SK-N-SH (cell line): ENCODE measurements around the gene ANXA11.
A peak's percentile ranks its signal among the peaks of the same experiment; 100 is the strongest.

Experiments
- CHD2 ChIP-seq: fragments of 150-350 bp; IDR thresholded peaks from 2 replicates; pipeline ENCODE4 v1.6.1; 2018; ENCODE audit warnings: low read length; ENCODE audit not compliant: partially characterized antibody
- CTCF ChIP-seq: fragments of 200-600 bp; sonication (generic); IDR thresholded peaks from 2 replicates; pipeline ENCODE4 v1.6.1; 2017; ENCODE audit warnings: antibody characterized with exemption, mild to moderate bottlenecking, moderate library complexity
- EP300 ChIP-seq, 2 experiments: IDR thresholded peaks; 2 replicates each; pipeline versions ENCODE4 v1.4.0 to v1.6.1; 2012; ENCODE audit warnings: borderline replicate concordance in 1 of 2, low read depth in 1 of 2, low read length in 1 of 2
- IRF3 ChIP-seq: fragments of 150-350 bp; IDR thresholded peaks from 2 replicates; pipeline ENCODE4 v1.6.1; 2016; ENCODE audit warnings: mild to moderate bottlenecking, low read depth, low read length
- MAX ChIP-seq: IDR thresholded peaks from 2 replicates; pipeline ENCODE4 v1.4.0; 2012; ENCODE audit warnings: low read depth
- MXI1 ChIP-seq: IDR thresholded peaks from 2 replicates; pipeline ENCODE4 v1.6.1; 2012; ENCODE audit warnings: mild to moderate bottlenecking, low read depth, low read length, improper control_type of control experiment
- NRF1 ChIP-seq: IDR thresholded peaks from 2 replicates; pipeline ENCODE4 v1.6.1; 2012; ENCODE audit warnings: low read depth, mild to moderate bottlenecking, low read length
- POLR2AphosphoS5 ChIP-seq: IDR thresholded peaks from 2 replicates; pipeline ENCODE4 v1.6.1; 2012; ENCODE audit warnings: low read depth, low read length
- TAF1 ChIP-seq: IDR thresholded peaks from 2 replicates; pipeline ENCODE4 v1.6.1; 2012; ENCODE audit warnings: low read depth, mild to moderate bottlenecking, low read length, moderate library complexity, borderline replicate concordance
- TCF12 ChIP-seq: IDR thresholded peaks from 2 replicates; pipeline ENCODE4 v1.4.0; 2012
- USF2 ChIP-seq: fragments of 150-350 bp; IDR thresholded peaks from 2 replicates; pipeline ENCODE4 v1.6.1; 2017; ENCODE audit warnings: antibody characterized with exemption, low read length, low read depth, borderline replicate concordance
- YY1 ChIP-seq: IDR thresholded peaks from 2 replicates; pipeline ENCODE4 v1.4.0; 2012; ENCODE audit warnings: low read depth, mild to moderate bottlenecking

GRCh38 chr10:80161321-80162083 lies 43.8 kb downstream of the ANXA11 start:
- TF ChIP-seq CTCF (peak; percentile 38), IRF3 (no peak), CHD2 (no peak), YY1 (no peak), TAF1 (no peak), MXI1 (no peak), NRF1 (no peak), TCF12 (no peak), POLR2AphosphoS5 (no peak), EP300 (IDR thresholded peaks at IDR 0.05; ENCODE audit: borderline replicate concordance in 1 of 2, low read depth in 1 of 2, low read length in 1 of 2) (no peak), MAX (no peak), USF2 (no peak)
